T follicular helper cell (primary cell): ENCODE results near the gene SDHA.
"Not testable (repeated sequence)": the region's sequence is repeated elsewhere in the genome, so short reads cannot be mapped to it uniquely, and the experiment has no call there.

Experiments
- DNase-seq: peaks from one replicate; pipeline ENCODE4 v3.0.0-alpha.2; 2020; ENCODE audit warnings: low read depth

SDHA gene

DNA sequence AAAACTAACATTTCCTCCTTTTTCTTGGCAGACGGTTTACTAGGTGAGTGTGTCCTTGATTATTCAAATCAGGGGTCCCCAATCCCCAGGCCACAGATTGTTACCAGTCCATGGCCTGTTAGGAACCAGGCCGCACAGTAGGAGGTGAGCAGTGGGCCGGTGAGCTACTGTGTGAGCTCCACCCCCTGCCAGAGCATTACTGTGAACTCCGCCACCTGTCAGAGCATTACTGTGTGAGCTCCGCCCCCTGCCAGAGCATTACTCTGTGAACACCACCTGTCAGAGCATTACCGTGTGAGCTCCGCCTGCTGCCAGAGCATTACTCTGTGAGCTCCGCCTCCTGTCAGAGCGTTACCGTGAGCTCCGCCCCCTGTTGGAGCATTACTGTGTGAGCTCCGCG, 39.0 kb downstream of the SDHA start:
- no peak for DNase-seq

DNA sequence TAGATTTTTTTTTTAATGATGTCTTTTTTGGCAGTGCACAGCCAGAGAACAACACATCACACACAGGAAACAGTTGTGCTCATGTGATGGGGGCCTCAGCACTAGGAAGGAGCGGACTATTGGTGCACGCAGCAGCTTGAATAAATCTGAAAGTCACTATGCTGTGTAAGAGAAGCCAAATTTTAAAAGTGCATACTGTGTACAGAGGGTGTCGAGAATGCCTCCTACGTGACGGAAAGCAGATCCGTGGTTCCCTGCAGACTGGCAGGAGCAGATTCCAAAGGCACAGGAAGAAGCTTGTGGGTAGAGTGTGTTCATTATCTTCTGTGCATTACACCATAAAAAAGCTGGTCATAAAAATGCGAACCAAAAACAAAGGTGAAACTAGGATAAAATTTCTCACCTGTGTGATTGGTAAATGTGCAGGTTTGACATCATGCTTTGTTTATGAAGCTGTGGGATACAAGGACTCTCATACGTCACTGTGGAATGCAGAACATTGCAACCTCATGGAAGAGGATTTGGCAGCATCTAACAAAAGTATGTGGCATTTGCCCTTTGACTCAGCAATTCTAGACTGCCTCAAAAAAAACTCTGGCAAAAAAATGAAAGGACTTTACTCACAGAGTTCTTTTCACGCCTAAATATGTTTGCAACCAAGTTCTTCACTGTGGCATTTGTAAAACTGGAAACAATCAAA, 45.3 kb downstream of the SDHA start:
- DNase-seq, result not testable (repeated sequence)

DNA sequence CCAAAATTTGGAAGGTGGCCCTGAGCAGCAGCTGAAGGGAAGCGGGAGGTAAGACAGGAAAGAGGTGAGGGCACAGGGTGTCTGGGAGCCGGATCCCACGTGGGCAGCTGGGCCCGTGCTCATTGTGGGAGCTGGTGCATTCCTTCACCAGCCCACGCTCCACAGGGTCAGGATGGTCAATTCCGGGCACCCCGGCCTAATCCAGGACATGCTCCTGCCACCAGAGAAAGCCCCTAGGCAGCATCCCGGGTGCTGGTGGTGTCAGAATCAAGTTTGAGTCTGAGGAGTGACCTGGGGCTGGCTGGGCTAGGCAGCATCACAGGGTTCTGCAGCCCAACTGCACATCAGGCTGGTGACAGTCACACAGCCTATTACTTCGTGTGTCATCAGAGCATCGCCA, 46.2 kb downstream of the SDHA start:
- DNase-seq, result no peak

DNA sequence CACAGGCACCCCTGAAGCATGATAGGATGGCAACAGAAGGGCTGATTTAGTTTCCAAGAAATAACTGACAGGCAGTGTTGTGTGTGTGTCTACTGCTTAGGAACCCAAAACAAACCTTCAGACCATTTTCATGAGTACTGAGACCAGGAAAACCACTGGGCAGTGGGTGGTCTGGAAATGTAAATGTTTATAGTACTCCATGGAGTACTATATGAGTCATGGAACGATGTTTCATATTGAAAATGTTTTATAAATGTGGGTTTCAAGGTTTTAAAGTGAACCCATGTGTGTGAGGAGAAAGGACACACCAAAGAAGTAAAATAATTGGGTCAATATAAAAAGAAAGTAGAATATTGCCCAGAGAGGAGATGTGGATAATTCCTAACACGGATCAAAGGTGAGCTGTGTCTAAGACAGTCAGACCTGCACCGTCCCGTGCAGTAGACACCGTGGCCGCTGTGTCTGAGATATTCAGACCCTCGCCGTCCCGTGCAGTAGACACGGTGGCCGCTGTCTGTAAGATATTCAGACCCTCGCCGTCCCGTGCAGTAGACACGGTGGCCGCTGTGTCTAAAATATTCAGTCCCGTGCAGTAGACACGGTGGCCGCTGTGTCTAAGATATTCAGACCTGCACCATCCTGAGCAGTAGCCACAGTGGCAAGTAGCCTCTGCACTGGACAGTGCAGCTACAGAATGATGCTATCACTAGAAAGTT, 48.3 kb downstream of the SDHA start:
- DNase-seq, result not testable (repeated sequence)

DNA sequence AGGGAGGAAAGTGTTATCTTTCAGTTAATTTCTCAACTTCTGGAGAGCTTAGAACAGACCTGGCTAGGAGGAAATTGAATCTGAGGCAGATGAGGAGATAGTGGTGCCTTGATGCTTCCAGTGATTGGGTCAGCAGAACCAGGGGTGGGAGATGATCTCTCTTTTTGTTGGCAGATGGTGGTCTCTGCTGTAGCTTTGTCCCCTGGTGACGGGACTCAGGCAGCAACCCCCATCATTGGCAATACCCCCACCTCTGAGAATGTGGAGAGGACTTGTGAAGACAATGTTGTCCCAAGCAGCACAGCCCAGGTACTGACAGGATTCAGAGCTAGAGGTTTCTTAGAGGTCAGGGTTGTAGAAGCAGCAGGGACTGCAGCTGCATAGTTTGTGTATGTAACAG, 49.6 kb downstream of the SDHA start:
- DNase-seq, result no peak

DNA sequence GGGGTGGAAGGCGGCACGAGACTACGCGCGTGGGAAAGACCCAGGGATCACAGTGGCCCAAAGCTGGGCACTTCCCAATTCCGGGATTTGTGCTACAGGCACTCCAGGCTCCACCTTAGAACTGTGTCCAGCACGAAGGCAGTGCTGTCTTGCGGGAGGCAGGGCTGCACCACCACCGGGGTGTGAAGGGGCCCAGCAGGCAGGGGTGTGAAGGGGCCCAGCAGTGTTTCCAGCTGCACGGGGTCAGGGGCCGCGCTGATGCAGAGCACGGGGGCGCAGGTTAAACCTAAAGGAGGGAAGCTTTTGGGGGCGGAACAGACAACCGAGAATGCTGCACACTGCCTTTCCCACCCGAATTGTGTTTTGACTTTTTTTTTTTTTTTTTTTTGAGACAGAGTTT, 52.2 kb downstream of the SDHA start:
- no peak for DNase-seq

DNA sequence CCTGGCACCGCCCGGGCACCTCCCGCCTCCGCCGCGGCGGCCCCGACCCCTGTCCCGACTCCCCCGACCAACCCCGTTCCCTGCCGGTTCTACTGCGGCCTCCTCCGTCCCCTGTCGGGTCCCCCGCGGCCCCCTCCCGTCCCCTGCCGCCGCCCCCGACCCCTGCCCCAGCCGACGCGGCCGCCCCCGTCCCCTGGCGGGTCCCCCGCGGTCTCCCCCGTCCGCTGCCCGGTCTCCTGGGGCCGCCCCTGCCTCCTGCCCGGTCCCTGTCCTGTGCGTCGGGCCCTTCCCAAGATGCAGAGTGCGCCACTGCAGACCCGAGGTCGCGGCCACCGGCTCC, 53.7 kb downstream of the SDHA start:
- not testable (repeated sequence) for DNase-seq

DNA sequence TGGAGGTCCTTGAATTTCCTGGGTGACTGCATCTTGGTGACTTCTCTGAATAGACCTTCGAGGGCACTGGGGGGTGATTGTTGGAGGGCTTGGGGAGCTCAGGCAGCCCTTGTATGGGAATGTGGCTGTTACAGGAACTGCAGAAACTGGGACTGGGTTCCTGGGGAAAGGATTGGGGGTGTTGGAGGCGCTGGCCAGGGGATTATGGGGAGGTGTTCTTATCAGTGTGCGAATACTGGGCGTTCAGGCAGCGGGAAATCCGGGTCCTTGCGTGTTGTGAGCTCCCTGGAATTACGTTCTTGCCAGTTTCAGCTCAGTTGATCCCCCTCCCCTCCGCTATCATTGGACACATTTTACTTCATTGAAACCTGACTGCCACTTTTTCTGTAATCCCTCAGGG, 55.0 kb downstream of the SDHA start:
- not testable (repeated sequence) for DNase-seq

DNA sequence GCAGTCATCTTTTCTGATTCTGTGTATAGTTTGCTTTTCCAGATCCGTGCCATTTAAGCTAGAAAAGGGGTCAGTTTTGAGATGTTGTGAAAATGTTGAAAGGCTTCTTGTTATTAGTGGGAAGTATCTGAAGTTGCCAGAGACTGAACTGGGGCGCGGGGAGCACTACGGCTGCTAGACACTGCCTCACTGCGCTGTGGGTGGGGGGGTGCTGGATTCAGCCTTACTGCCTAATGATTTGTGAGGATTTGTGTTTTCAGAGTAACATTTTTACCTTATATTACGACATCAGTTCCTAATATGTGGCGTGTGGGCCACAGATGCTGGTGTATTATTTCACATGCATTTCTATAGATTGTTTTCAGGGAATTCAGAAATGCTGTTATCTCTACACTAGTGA, 55.4 kb downstream of the SDHA start:
- DNase-seq, result not testable (repeated sequence)

DNA sequence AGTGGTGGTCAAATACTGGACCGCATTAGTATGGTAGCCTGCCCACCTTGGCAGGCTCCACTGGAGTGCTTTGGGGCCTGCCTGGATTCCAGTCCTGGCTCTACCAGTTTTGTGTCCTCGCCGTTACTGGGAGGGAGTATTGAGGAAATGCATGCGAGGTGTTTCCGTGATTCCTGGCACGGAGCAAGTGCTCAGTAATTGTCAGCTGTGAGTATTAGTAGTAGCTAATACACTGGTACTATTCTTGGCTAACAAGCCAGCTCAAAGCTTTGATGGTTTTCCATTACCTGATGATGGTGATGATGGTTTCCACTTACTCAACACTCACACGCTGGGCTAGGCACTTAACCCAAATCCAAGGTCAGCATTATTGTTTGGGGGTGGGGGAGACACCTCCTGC, 56.2 kb downstream of the SDHA start:
- DNase-seq, result not testable (repeated sequence)

DNA sequence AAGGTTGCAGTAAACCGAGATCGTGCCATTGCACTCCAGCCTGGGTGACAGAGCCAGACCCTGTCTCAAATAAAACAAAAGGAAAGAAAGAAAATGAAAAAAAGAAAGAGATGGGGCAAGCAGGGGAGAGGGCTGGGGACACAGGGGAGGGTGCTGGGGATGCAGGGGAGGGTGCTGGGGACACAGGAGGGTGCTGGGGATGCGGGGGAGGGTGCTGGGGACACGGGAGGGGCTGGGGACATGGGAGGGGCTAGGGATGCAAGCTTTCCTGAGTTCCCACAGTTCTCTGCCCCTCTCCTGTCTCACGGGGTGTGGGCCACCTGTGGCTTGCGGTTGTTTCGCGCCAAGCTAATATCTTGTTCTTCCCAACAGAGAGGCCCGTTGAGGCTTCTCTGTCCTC, 60.5 kb downstream of the SDHA start:
- no peak for DNase-seq

DNA sequence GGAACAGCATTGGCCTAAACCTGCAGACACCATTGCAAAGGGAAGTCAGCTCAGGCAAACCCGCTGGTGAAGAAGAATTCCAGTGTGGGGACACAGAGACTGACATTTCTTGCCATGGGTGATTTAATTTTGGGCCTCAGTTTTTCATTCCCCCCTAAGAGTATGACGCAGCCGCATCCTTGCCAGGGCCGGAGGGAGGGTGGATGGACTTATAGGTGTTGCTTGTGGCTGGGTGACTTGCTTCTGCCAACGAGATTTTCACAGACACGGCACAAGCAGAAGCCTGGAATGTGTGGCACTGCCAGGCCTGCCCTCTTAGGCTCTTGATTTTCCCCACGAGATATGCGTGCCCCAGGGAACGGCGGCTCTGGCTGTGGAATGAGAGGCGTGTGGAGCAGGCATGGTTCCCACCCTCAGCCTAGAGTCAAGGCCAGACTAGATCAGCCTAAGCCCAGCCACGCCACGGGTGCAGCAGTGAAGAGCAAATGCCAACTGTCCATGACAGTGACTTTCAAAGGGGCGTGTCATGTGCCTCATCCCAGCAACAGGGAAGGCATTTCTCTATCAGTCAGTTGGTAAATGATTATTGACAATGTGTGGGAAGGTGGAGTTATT, 61.0 kb downstream of the SDHA start:
- not testable (repeated sequence) for DNase-seq

DNA sequence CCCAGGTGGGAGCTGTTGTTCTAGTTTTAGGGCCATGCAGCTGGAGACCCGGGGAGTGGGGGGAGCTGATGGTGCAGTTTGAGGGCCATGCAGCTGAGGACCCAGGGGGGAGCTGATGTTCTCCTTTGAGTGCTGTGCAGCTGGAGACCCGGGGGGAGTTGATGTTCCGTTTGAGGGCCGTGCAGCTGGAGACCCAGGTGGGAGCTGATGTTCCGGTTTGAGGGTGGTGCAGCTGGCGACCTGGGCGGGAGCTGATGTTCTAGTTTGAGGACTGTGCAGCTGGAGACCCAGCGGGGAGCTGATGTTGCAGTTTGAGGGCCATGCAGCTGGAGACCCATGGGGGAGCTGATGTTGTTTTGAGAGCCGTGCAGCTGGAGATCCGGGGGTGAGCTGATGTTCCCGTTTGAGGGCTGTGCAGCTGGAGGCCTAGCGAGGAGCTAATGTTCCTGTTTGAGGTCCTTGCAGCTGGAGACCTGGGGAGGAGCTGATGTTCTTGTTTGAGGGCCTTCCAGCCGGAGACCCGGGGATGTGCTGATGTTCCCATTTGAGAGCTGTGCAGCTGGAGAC, 68.0 kb downstream of the SDHA start:
- no peak for DNase-seq

DNA sequence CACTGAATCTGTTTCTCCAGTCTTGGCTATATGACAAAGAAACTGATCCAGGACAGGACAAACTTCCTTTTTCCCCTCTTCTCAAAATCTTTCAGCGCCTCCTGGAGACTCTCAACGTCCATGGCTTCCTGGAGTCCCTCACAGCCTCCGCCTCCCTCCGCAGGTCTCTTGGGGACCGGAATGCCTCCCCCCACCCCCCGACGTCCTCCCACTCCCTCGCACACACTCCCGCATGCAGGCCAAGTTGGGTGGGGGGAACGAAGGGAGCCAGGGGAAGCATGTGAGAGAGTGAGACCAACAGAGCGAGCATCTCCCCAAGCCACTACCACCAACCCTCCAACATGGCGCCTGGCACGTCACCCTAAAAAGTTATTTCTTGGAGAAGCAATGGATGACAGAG, 72.1 kb downstream of the SDHA start:
- DNase-seq, result not testable (repeated sequence)

DNA sequence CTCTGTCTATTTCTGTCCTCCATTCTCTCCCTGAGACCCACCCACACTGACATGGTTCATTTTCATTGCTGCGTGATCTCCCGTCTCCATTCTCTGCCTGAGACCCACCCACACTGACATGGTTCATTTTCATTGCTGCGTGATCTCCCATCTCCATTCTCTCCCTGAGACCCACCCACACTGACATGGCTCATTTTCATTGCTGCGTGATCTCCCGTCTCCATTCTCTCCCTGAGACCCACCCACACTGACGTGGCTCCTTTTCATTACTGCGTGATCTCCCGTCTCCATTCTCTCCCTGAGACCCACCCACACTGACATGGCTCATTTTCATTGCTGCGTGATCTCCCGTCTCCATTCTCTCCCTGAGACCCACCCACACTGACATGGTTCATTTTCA, 73.2 kb downstream of the SDHA start:
- DNase-seq, result not testable (repeated sequence)

DNA sequence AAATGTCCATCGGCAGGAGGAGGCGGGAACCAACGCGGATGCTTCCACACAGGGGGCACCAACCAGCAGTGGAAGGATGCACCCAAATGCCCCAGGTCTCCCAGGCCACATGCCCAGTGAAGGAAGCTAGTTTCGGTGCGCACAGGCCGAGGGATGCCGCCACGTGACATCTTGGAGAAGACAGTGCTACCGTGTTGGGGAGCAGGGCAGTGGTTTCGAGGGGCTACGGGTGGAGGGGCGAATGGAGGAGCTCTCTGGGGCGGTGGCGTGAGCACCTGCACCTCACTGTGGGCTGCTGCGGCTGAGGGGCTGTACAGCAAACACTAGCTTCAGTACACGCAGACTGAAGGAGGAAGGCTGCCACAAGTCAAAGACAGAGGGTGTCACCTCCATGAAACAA, 76.7 kb downstream of the SDHA start:
- DNase-seq, result not testable (repeated sequence)

DNA sequence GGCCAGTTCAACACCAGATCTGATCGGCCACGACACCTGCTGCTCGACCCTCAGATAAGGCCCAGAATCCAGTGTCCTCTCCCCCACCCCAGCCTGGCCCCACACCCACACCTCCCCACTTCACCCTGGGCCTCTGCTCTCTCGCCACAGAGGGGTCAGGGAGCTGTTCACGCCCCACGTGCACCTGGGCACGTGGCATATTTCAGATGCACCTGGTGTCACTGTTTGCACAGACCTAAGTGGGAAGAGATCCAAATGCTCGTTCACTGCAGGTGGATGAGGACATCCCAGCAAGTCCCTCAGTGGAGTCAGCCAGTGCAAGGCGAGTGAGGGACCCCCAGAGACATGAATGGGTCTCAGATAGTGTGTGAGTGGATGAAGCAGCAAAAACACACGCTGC, 78.1 kb downstream of the SDHA start:
- DNase-seq, result not testable (repeated sequence)

DNA sequence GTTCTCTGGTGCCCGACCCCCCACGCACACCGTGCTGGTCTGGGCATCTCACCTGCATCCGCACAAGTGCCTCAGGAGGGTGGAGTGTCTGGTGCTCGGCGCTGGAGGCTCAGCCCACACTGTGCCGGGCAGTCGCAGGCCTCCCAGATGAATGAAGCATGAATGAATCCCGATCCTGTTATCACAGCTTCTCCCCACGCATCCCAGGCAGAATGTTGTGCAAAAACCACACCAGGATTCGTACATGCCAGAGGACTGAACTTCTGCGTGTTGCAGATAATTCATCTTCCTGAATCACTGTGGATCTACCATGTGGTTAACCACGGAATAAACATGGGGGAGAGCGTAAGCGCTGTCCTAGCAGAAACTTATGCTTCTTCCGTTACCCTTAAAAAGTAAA, 78.8 kb downstream of the SDHA start:
- DNase-seq, result not testable (repeated sequence)

DNA sequence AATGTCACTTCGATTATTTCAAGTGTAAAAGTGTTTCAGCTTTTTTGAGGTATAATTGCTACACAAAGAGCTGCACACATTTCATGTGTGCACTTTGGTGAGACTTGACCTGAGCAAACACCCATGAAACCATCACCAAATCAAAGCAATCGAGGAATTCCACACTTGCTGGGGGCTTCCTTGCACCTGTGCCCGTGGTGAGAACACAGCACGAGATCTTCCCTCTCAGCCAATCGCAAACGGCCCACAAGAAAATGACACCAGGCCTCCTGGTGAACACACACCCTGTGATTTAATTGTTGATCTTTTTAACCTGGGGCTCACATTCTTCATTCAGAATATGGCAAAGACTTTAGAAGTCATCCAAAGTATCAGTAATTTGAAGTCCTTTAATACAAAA, 79.3 kb downstream of the SDHA start:
- DNase-seq, result not testable (repeated sequence)

DNA sequence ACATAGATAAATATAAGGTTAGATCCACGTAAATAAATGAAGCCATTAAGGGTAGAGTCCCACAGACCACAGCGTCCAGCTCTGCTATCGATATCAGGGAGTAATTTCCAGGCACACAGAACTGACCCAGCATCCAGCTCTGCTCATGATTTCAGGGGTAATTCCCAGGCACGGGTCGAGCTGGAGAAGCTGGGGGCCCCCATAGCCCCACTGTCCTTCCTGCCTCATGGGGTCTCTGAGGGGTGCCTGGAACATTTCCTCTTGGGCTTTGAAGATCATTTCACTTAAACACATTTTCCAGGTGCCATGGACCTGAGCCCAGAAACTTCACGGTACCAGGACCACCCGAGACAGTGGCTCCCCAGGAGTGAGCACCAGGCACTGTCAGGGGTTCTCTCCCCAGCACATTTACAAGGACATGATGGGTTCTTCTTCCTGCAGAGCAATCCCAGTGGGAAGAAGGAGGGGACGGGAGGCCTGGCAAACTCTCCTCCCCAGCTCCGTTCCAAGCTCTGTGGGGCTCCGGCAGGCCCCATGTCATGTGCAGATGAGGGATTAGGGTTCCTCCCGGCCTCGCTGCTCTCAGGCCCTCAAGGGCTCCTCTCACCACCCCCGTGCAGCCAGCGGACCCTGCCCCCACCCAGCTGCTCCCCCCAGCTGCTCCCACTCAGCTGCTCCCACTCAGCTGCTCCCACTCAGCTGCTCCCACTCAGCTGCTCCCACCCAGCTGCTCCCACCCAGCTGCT, 80.0 kb downstream of the SDHA start:
- not testable (repeated sequence) for DNase-seq

DNA sequence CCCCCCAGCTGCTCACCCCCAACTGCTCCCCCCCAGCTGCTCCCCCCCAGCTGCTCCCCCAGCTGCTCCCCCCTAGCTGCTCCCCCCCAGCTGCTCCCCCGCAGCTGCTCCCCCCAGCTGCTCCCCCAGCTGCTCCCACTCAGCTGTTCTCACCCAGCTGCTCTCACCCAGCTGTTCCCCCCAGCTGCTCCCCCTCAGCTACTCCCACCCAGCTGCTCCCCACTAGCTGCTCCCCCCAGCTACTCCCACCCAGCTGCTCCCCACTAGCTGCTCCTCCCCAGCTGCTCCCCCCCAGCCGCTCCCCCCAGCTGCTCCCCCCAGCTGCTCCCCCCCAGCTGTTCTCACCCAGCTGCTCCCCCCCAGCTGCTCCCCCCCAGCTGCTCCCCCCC, 80.6 kb downstream of the SDHA start:
- DNase-seq, result no peak

DNA sequence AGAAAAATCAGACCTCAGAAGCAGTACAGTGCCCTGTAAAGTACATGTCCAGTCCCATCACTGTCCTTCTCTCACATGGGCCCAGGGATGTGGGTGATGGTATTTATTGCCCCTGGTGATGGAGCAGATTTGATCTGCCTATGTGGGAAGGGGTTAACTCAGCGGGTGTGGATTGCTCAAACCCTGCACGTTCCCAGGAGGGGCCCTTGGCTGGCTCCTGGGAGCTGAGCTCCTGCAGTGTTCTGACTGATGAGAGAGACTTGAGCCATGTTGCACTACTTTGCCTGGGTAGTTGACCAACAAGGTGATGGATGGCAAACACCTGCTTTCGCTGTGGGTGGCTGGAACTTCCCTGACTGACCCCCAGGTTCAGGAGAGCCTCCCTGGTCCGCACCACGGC, 81.8 kb downstream of the SDHA start:
- not testable (repeated sequence) for DNase-seq
